ENCODE data around the gene ST7L. TPM values are rescaled to one million over a fixed set of nuclear protein-coding genes. Genes with fewer than 3 reads are reported as not detected.

Gene ST7L
- total RNA-seq, 1 donor from 2014 or later = 17.3 TPM

- no peak for DNase-seq (ENCODE audit: low read depth in 2 of 2)
Observed at GRCh38 chr1:112546076-112546475, 72.9 kb downstream of the ST7L start.

DNA sequence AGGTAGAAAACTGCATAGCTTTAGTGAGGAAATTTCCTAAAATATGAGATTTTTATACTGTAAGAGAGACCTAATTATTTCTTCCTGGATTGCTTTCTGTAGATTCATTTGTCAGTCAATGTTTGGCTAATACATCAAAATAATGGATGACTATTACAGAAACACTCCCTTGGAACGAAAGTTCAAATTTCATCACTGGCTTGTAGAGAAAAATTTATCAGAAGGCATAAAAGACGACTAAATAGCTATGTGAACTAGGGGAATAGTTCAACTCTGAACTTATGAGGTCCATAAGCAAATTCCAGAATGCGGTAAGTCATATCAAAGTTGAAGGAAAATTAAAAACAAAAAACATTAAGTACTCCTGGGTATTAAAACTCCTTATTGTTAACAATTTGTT, 74.2 kb downstream of the ST7L start:
- peak; percentile 2 to 31 for DNase-seq (ENCODE audit: low read depth in 2 of 2)

- peak; percentile 90 to 93 for DNase-seq (ENCODE audit: low read depth in 2 of 2)
Observed at GRCh38 chr1:112544011-112544688, 74.8 kb downstream of the ST7L start.

GRCh38 chr1:112542206-112542973, 76.6 kb downstream of the ST7L start:
- DNase-seq (ENCODE audit: low read depth in 2 of 2) = no peak

DNA sequence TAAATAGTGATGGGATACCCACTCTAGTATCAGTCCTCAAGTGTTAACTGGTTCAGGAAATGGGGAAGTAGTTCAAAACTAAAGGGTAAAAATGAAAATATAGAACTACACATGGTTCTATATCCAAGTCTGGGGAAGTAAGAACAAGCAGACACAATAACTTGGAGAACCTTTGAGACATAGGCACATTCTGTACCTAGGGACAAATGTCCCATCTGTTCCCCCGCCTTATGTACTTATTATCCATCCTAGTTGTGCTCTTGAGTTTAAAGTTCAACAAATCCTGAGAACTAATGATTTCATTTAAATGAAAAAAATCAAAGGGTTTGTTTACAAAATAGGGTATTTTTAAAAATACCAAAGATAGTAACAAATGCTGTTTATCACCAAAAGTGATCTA, 77.6 kb downstream of the ST7L start:
- DNase-seq (ENCODE audit: low read depth in 2 of 2) = no peak

- DNase-seq (ENCODE audit: low read depth in 2 of 2) = peak in 1 of 2 donors; percentile 6
Observed at GRCh38 chr1:112540226-112540794, 78.6 kb downstream of the ST7L start.

GRCh38 chr1:112538883-112539282, 80.1 kb downstream of the ST7L start:
- DNase-seq (ENCODE audit: low read depth in 2 of 2) = no peak

DNA sequence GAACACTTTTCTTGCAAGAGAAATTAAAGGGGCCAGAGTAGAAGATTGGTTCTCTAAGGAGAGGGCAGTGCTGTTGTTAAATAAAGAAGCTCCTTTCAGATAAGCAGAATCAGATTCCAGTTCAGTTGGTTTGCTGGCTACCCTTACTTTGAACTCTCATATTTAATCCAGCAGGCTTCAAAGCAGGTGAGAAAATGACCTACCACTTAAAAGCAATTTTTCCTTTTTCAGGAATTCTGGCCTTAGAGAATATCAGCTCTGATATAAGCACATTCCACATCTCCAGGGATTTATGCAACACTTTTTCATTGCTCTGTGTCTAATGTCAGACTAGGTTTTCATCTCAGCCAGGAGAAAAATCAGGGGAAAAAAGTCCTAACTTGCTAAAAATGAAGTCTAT, 81.5 kb downstream of the ST7L start:
- DNase-seq (ENCODE audit: low read depth in 2 of 2) = no peak

DNA sequence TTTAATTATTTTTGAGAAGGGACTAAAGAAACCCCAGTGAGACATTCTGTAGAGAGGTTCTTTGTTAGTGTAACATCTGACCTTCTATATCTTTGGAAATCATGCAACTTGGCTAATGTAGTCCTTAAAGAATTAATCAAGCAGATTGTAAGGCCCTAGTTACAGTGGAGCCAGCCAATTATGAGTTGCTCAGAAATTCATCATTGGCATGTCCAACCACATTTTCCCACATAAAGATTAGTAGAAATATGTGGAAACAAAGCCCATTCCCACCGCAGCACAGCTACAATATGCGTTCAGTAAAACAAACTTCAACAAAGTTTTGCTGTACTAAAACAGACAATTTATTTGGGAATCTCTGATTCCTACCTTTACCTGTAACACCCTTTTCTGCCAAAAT, 82.4 kb downstream of the ST7L start:
- no peak for DNase-seq (ENCODE audit: low read depth in 2 of 2)

DNA sequence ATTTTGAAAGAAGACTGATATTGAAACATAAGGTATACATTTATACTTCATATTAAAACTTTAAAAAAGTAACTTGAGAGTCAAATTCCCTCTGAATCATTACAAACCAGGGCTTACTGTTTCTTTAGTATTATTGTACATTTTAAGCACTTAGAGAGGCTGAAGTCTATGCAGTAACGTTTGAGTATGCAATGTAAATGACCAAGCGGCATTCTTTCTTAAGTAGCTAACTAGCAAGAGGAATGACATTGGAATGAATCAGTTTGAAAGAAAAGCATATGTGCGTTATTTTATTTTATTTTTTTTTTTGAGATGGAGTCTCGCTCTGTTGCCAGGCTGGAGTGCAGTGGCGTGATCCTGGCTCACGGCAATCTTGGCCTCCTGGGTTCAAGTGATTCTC, 85.9 kb downstream of the ST7L start:
- DNase-seq (ENCODE audit: low read depth in 2 of 2) = no peak

DNA sequence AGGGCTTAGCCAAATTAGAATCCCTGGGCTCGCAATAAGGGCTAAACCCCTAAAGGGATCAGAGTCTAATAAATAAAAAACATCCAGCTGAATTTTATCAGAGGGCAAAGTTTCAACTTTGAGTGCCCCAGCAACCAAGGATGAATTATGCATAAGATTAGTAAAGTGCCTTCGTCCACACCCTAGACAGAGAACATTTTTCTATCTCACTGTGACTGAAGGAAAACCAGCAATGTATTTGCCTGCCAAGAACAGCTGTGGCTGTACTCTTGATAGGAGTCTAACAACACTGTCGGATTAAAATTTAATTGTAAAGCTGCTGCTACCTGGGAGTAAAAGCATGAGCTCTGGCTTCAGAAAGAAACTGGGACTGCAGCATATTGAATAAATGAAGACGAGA, 86.9 kb downstream of the ST7L start:
- DNase-seq (ENCODE audit: low read depth in 2 of 2) = no peak

DNA sequence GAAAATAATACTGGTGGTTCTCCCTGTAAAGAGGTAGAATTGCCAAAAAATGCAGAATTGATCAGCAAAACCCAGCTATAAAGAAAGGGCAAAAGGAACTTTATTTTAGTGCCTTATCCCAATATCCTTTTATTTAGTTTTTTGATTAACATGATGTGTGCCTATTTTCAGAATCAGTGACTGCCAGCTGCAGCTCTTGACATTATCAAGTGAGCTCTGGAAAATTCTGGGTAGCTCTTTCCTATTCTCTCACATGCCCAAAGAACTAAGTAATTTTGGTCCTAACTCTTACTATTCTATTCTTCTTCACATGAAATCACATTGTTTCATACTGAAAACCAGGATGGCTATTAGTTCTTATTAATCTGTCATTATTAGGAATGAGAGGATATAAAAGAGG, 88.1 kb downstream of the ST7L start:
- DNase-seq (ENCODE audit: low read depth in 2 of 2) = no peak

DNA sequence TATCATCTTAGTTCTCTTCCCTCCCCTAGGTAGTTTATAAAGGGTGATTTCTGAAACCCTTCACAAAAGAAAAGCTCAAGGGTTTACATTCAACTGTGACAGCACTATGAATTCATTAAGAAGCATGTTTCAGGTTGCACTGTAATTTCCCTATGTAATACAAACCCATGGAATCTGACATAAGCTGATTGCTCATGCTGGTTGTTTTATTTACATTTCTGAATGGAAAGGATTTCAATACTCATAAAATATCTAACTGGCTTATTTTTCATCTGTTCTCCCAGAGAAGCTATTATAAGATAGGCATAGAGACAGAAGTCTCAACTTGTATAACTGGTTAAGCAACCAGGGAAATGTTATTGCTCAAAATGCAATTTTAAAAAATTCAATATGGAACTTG, 89.6 kb downstream of the ST7L start:
- no peak for DNase-seq (ENCODE audit: low read depth in 2 of 2)

DNA sequence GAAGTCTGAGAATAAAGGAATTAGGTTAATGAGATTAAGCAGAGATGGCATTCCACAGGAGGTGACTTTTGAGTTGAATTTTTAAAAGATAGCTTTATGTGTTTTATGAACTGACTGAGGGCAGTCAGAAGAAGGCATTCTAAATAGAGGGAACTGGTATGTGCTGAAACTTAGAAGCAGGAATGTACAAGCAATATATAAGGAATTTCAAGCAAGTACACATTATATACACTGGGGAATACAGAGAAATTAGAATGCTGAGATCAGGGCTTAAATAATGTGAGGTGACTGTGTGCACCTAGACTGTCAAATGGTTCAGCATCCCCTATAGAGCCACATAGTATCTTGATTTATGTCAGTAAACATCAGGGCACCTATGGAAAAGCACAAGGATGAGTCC, 90.9 kb downstream of the ST7L start:
- no peak for DNase-seq (ENCODE audit: low read depth in 2 of 2)

DNA sequence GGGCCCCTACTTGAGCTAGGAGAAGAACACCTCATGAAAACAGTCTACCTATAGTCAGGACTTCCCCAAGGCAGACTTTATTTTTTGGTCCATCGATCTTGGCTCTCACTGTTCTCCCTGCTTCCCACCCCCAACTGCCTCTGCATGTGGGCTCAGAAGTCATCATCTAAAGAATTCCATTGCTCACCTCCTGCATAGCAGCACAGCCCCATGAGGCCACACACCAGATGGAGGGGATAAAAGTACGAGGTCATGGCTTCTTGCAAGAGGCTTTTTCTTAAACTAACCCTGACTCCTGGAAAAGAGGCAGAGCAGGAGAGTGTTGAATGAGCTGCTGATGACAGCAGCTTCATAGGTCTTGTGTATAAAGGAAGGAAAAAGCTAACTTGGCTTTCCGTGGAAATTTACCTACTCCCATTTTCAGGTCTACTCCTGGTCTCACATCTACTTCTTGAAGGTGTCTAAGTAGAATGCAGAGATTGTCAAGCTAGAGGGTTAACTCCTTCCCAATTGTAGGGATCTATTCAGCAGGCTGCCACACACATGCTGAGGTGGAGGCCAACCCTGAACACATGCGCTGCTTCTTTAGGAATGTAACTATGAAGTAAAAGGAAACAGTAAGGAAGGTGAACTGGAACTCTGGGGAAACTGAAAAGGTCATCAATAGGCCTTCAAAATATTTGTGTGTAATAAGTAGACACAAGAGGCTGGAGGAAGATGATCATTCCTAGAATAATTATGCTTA, 91.5 kb downstream of the ST7L start:
- DNase-seq (ENCODE audit: low read depth in 2 of 2) = no peak

DNA sequence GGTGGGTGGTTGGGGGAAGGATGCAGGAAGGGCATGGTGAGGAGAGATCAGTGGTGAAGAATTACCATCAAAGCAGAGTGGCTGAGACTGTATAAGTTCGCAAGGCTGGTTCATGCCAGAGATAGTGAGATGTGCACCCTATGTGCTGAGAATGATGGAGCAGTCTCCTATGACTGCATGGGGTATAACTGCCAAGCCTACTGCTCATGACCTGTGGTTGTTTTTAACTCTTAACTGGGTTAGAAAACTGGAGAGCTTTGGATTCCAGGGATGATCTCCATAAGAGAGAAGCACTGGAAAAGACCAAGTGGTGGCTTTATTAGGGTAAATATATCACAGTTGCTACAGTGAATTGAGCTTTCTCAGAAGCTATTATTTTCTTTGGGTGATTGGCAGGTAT, 94.0 kb downstream of the ST7L start:
- no peak for DNase-seq (ENCODE audit: low read depth in 2 of 2)

- no peak for DNase-seq (ENCODE audit: low read depth in 2 of 2)
Observed at GRCh38 chr1:112524251-112524650, 94.7 kb downstream of the ST7L start.

DNA sequence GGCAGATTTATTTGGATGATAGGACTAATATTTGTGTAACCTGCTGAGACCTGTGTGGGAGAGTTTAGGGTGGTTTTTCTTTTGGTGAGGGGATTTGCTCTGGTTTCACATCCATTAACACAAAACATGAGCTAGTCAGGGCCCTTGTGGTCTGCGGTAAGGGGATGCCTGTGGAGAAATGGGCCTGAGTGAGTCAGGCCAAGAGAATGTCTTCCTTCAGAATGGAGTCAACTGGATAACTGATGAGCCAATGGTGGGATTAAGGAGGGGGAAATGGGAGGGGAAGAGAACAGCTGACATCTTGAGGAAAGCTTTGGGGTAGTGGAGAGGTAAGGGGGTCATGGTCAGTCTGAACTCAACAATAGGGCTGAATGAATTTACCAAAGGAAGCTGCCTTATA, 96.3 kb downstream of the ST7L start:
- DNase-seq (ENCODE audit: low read depth in 2 of 2) = peak in 1 of 2 donors; percentile 69

- DNase-seq (ENCODE audit: low read depth in 2 of 2) = no peak
Observed at GRCh38 chr1:112520166-112520565, 98.8 kb downstream of the ST7L start.

GRCh38 chr1:112518186-112518585, 100.8 kb downstream of the ST7L start:
- DNase-seq (ENCODE audit: low read depth in 2 of 2) = no peak

DNA sequence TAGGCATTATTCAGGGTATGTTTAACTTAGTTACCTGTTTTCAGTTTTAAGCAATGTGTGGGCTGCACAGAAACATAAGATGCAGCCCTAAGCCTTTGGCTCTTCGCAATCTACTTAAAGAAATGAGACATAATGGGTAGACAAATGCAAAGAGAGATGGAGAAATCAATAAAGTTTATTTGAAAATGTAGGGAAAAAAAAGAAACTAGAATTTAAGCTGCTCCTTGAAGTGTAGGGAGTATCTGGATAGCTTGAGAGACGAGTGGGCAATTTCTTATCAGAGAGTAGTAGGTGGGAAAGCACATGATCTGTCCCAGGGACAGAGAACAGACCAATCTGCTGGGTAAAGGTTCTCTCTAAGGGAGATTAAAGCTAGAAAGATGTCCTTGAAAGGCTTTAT, 101.3 kb downstream of the ST7L start:
- DNase-seq (ENCODE audit: low read depth in 2 of 2) = no peak

DNA sequence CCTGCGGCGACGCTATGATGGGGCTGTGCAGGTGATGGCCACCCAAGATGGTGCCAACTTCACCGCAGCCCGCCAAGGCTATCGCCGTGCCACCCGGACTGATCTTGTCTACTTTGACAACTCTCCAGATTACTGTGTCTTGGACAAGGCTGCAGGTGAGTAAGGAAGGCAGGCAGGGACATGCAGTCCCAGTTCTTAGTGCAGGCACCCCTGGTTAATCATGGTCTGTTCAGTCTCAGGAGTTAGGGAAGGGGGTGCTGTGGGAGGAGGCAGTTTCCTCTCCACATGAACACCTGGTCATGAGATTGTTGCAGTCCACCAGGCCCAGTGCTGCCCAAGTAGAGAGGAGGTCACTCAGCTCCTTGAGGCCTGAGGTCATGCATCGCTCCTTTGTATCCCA, 101.7 kb downstream of the ST7L start:
- no peak for DNase-seq (ENCODE audit: low read depth in 2 of 2)
